GM04503 (cell line): ENCODE data around the gene THRAP3.
"Not testable (repeated sequence)": the region's sequence is repeated elsewhere in the genome, so short reads cannot be mapped to it uniquely, and the experiment has no call there.

Experiments used
- DNase-seq: peaks from one replicate; pipeline ENCODE4 v3.0.0-alpha.2; 2012; ENCODE audit warnings: low read depth

THRAP3 gene

GRCh38 chr1:36223996-36224536, at the start of gene THRAP3:
THRAP3 (plus strand) TSS chr1:36224443; CDS start chr1:36282564, 58,121 bp downstream.
- DNase-seq = peak; percentile 95

- no peak for DNase-seq
Measured at GRCh38 chr1:36174713-36175112, 49.5 kb upstream of the THRAP3 start.

- no peak for DNase-seq
Measured at GRCh38 chr1:36175137-36176095, 48.8 kb upstream of the THRAP3 start.

GRCh38 chr1:36176106-36176949, 47.9 kb upstream of the THRAP3 start:
- DNase-seq = no peak

- DNase-seq = no peak
Measured at GRCh38 chr1:36177589-36178431, 46.4 kb upstream of the THRAP3 start.

GRCh38 chr1:36178471-36179219, 45.6 kb upstream of the THRAP3 start:
- no peak for DNase-seq

- no peak for DNase-seq
Measured at GRCh38 chr1:36179220-36179600, 45.0 kb upstream of the THRAP3 start.

- no peak for DNase-seq
Measured at GRCh38 chr1:36182734-36183133, 41.5 kb upstream of the THRAP3 start.

GRCh38 chr1:36183309-36183856, 40.9 kb upstream of the THRAP3 start:
- no peak for DNase-seq

GRCh38 chr1:36187800-36188593, 36.2 kb upstream of the THRAP3 start:
- peak; percentile 75 for DNase-seq

- DNase-seq = not testable (repeated sequence)
Measured at GRCh38 chr1:36196805-36197204, 27.4 kb upstream of the THRAP3 start.

GRCh38 chr1:36198641-36199040, 25.6 kb upstream of the THRAP3 start:
- no peak for DNase-seq

GRCh38 chr1:36199934-36200741, 24.1 kb upstream of the THRAP3 start:
- no peak for DNase-seq

- DNase-seq = no peak
Measured at GRCh38 chr1:36203027-36203553, 21.2 kb upstream of the THRAP3 start.

GRCh38 chr1:36203554-36204346, 20.5 kb upstream of the THRAP3 start:
- DNase-seq = no peak

- DNase-seq = no peak
Measured at GRCh38 chr1:36204347-36204909, 19.8 kb upstream of the THRAP3 start.

- DNase-seq = no peak
Measured at GRCh38 chr1:36206323-36206858, 17.9 kb upstream of the THRAP3 start.
